GM12891 (cell line): ENCODE results near the gene AUH.

Experiments used
- POLR2A ChIP-seq: IDR thresholded peaks from 2 replicates; pipeline ENCODE4 v1.6.1; 2011; ENCODE audit warnings: low read depth, low read length, control low read depth
- POLR2AphosphoS5 ChIP-seq: IDR thresholded peaks from 2 replicates; pipeline ENCODE4 v1.6.1; 2011; ENCODE audit warnings: low read depth, low read length, control low read depth

- TF ChIP-seq POLR2AphosphoS5 (no peak), POLR2A (no peak)
These were observed 171.7 kb downstream of the AUH start for GRCh38 chr9:91190062-91190461.
